ENCODE data around the gene NECAB3. TPM values are rescaled to one million over a fixed set of nuclear protein-coding genes. Genes with fewer than 3 reads are reported as not detected.

Gene NECAB3
- total and polyA plus RNA-seq, 4 donors: 10.5 to 14.8 (median 11.1) TPM

DNA sequence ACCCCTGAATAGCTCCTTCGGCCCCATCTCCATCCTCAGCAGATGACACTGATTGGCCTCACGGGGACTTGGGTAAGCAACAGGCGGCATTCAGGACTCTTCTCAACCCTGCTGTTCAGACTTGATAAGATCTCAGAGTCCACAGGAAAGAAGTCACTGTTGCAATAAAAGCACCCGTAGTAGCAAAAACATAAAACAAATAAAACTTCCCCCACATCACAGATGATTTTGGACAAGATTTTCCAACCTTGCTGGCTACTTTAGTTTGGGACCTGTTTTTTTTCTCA, 29.2 kb downstream of the NECAB3 start (continued):
- TF ChIP-seq, protein P1, sequence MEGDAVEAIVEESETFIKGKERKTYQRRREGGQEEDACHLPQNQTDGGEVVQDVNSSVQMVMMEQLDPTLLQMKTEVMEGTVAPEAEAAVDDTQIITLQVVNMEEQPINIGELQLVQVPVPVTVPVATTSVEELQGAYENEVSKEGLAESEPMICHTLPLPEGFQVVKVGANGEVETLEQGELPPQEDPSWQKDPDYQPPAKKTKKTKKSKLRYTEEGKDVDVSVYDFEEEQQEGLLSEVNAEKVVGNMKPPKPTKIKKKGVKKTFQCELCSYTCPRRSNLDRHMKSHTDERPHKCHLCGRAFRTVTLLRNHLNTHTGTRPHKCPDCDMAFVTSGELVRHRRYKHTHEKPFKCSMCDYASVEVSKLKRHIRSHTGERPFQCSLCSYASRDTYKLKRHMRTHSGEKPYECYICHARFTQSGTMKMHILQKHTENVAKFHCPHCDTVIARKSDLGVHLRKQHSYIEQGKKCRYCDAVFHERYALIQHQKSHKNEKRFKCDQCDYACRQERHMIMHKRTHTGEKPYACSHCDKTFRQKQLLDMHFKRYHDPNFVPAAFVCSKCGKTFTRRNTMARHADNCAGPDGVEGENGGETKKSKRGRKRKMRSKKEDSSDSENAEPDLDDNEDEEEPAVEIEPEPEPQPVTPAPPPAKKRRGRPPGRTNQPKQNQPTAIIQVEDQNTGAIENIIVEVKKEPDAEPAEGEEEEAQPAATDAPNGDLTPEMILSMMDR (IDR thresholded peaks at IDR 0.05; ENCODE audit: low read depth, low read length, missing input control): no peak
- TF ChIP-seq FOXA2 (IDR thresholded peaks at IDR 0.05) (no peak), RAD21 (IDR thresholded peaks at IDR 0.05) (no peak), YY1 (IDR thresholded peaks at IDR 0.05) (no peak)
- TF ChIP-seq, protein P2, sequence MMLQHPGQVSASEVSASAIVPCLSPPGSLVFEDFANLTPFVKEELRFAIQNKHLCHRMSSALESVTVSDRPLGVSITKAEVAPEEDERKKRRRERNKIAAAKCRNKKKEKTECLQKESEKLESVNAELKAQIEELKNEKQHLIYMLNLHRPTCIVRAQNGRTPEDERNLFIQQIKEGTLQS (IDR thresholded peaks at IDR 0.05): no peak
- TF ChIP-seq, protein P3, sequence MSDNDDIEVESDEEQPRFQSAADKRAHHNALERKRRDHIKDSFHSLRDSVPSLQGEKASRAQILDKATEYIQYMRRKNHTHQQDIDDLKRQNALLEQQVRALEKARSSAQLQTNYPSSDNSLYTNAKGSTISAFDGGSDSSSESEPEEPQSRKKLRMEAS (IDR thresholded peaks at IDR 0.05): no peak

DNA sequence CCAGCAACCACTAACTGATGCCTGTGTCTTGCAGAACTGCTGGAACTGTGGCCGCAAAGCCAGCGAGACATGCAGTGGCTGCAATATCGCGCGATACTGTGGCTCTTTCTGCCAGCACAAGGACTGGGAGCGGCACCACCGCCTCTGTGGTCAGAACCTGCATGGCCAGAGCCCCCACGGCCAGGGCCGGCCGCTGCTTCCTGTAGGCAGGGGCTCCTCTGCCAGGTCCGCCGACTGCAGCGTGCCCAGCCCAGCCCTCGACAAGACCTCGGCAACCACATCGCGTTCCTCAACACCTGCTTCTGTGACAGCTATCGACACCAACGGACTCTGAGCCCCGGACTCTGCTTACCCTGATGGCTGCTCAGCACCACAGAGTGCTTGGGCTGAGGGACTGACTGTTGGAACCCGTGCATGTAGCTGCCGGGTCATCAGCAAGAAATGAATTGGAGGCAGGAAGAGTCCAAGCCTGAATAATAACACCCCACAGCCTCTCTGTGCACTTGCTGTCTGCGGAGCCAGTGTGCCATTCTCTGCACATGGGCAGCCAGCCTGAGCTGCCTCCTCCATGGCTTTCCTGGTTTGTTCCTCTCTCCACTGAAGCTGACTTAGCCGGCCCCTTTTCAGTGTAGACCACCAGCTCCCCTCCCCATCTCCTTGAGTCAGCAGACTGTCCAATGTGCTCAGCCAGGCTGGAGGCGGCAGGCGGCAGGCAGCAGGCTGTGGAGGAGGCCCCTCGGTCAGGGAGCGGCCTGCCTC, 29.7 kb downstream of the NECAB3 start:
- H3K4me1 ChIP-seq (ENCODE audit: control insufficient read depth in 4 of 4, insufficient read depth in 4 of 4, low read length in 3 of 4): peaks cover 0 to 28% (median 21%) of the 10 kb centered on the region in 4 donors
- WGBS: 94% methylated on average over 28 of the region's 28 CpGs
- H3K4me3 ChIP-seq (ENCODE audit: low read depth in 1 of 3, low read length in 3 of 3): no peak overlapping the region
- no peak overlapping the region for H3K27ac ChIP-seq (ENCODE audit: low read depth in 1 of 2, low read length in 2 of 2)
- no peaks in the 10 kb centered on the region for H3K9me3 ChIP-seq (ENCODE audit: control insufficient read depth in 4 of 4, low read length in 3 of 4)
- no peak for TF ChIP-seq RXRA (IDR thresholded peaks at IDR 0.05)
- TF ChIP-seq FOXA1 (IDR thresholded peaks at IDR 0.05): no peak
- TF ChIP-seq SP1 (IDR thresholded peaks at IDR 0.05): no peak
- no peak for TF ChIP-seq HNF4G (IDR thresholded peaks at IDR 0.05)
- TF ChIP-seq EGR1 (IDR thresholded peaks at IDR 0.05; ENCODE audit: low read depth in 2 of 2): no peak
- TF ChIP-seq JUND (IDR thresholded peaks at IDR 0.05): no peak
- no peak for TF ChIP-seq YY1 (IDR thresholded peaks at IDR 0.05)
- TF ChIP-seq, protein P1 (IDR thresholded peaks at IDR 0.05; ENCODE audit: low read depth, low read length, missing input control): no peak
- no peaks in the 10 kb centered on the region for H3K27me3 ChIP-seq (ENCODE audit: control insufficient read depth in 4 of 4, insufficient read depth in 4 of 4, low read length in 3 of 4)
- no peak for DNase-seq (ENCODE audit: low spot score)
- H3K9ac ChIP-seq (ENCODE audit: low read depth in 1 of 2, low read length in 2 of 2): no peak overlapping the region
- H3K36me3 ChIP-seq (ENCODE audit: control insufficient read depth in 4 of 4, insufficient read depth in 3 of 4, low read depth in 1 of 4, low read length in 3 of 4): peaks cover 6 to 36% (median 26%) of the 10 kb centered on the region in 4 donors

DNA sequence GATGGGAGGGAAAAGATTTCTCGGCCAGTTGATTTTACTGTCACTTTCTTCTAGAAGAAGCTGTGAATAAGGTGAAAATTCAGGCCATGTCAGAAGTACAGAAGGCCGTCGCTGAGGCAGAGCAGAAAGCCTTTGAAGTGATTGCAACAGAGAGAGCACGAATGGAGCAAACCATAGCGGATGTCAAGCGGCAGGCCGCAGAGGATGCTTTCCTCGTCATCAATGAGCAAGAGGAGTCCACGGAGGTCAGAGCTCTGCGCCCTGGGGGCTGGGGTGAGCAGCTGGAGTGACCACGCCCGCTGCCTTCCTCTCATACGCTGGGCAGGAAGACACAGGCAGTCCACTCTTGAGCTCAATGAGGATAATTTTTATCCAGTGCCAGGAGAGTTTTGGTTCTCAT, 33.9 kb downstream of the NECAB3 start:
- H3K27me3 ChIP-seq (ENCODE audit: control insufficient read depth in 4 of 4, insufficient read depth in 4 of 4, low read length in 3 of 4): no peaks in the 10 kb centered on the region
- WGBS: 83% methylated on average over 13 of the region's 13 CpGs
- DNase-seq (ENCODE audit: low spot score): no peak
- H3K36me3 ChIP-seq (ENCODE audit: control insufficient read depth in 4 of 4, insufficient read depth in 3 of 4, low read depth in 1 of 4, low read length in 3 of 4): peaks cover 6 to 47% (median 32%) of the 10 kb centered on the region in 4 donors
- H3K27ac ChIP-seq (ENCODE audit: low read depth in 1 of 2, low read length in 2 of 2): no peak overlapping the region
- H3K4me3 ChIP-seq (ENCODE audit: low read depth in 1 of 3, low read length in 3 of 3): no peak overlapping the region
- no peaks in the 10 kb centered on the region for H3K9me3 ChIP-seq (ENCODE audit: control insufficient read depth in 4 of 4, low read length in 3 of 4)
- H3K9ac ChIP-seq (ENCODE audit: low read depth in 1 of 2, low read length in 2 of 2): no peak overlapping the region
- H3K4me1 ChIP-seq (ENCODE audit: control insufficient read depth in 4 of 4, insufficient read depth in 4 of 4, low read length in 3 of 4): peaks cover 0 to 5% (median 2%) of the 10 kb centered on the region in 4 donors
- TF ChIP-seq JUND (IDR thresholded peaks at IDR 0.05): no peak
- TF ChIP-seq, protein P1 (IDR thresholded peaks at IDR 0.05; ENCODE audit: low read depth, low read length, missing input control): no peak
- TF ChIP-seq SP1 (IDR thresholded peaks at IDR 0.05): no peak
- no peak for TF ChIP-seq RXRA (IDR thresholded peaks at IDR 0.05)
- TF ChIP-seq HNF4G (IDR thresholded peaks at IDR 0.05): no peak
- no peak for TF ChIP-seq FOXA2 (IDR thresholded peaks at IDR 0.05)
- TF ChIP-seq TAF1 (conservative IDR thresholded peaks at IDR 0.05): no peak
- TF ChIP-seq, protein P4, sequence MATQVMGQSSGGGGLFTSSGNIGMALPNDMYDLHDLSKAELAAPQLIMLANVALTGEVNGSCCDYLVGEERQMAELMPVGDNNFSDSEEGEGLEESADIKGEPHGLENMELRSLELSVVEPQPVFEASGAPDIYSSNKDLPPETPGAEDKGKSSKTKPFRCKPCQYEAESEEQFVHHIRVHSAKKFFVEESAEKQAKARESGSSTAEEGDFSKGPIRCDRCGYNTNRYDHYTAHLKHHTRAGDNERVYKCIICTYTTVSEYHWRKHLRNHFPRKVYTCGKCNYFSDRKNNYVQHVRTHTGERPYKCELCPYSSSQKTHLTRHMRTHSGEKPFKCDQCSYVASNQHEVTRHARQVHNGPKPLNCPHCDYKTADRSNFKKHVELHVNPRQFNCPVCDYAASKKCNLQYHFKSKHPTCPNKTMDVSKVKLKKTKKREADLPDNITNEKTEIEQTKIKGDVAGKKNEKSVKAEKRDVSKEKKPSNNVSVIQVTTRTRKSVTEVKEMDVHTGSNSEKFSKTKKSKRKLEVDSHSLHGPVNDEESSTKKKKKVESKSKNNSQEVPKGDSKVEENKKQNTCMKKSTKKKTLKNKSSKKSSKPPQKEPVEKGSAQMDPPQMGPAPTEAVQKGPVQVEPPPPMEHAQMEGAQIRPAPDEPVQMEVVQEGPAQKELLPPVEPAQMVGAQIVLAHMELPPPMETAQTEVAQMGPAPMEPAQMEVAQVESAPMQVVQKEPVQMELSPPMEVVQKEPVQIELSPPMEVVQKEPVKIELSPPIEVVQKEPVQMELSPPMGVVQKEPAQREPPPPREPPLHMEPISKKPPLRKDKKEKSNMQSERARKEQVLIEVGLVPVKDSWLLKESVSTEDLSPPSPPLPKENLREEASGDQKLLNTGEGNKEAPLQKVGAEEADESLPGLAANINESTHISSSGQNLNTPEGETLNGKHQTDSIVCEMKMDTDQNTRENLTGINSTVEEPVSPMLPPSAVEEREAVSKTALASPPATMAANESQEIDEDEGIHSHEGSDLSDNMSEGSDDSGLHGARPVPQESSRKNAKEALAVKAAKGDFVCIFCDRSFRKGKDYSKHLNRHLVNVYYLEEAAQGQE (IDR thresholded peaks at IDR 0.05): no peak
- no peak for TF ChIP-seq GABPA (IDR thresholded peaks at IDR 0.05 in 1 of 2, conservative IDR thresholded peaks at IDR 0.05 in 1 of 2)
- no peak for TF ChIP-seq HNF4A (conservative IDR thresholded peaks at IDR 0.05)
- no peak for TF ChIP-seq RAD21 (IDR thresholded peaks at IDR 0.05)
